Vagina (tissue), 2 donors: ENCODE data around the gene SLC48A1. TPM values are rescaled to one million over a fixed set of nuclear protein-coding genes. Genes with fewer than 3 reads are reported as not detected.

Experiments
- DNase-seq, 2 donors: peaks; one replicate each; pipeline ENCODE4 v3.0.0-alpha.2; 2017; ENCODE audit errors: extremely low spot score in 2 of 2
- H3K27ac ChIP-seq: fragments of 200-600 bp; sonication (generic); one replicate; pipeline ENCODE4 v1.5.1; 2019
- H3K27me3 ChIP-seq: fragments of 200-600 bp; sonication (generic); one replicate; pipeline ENCODE4 v1.5.1; 2019
- H3K36me3 ChIP-seq, 2 donors: fragments of 200-600 bp; sonication (generic); one replicate each; pipeline ENCODE4 v1.5.1; 2017 to 2019
- H3K4me1 ChIP-seq: fragments of 200-600 bp; sonication (generic); one replicate; pipeline ENCODE4 v1.5.1; 2019
- H3K4me3 ChIP-seq, 2 donors: fragments of 200-600 bp; sonication (generic); 1 replicate in 1 of 2; 2 replicates in 1 of 2; pipeline ENCODE4 v1.5.1; 2016 to 2019
- H3K9me3 ChIP-seq: fragments of 200-600 bp; sonication (generic); one replicate; pipeline ENCODE4 v1.5.1; 2019
- POLR2A ChIP-seq, 2 donors: fragments of 450-650 bp; IDR thresholded peaks; one replicate each; pipeline ENCODE4 v1.6.1; 2017; ENCODE audit warnings: antibody characterized with exemption in 2 of 2, mild to moderate bottlenecking in 2 of 2, moderate library complexity in 2 of 2
- POLR2AphosphoS5 ChIP-seq, 2 donors: sonication (generic); formaldehyde crosslinking; IDR thresholded peaks; one replicate each; pipeline ENCODE4 v1.9.0; 2017; ENCODE audit warnings: antibody characterized with exemption in 2 of 2, mild to moderate bottlenecking in 2 of 2, low read depth in 1 of 2; ENCODE audit not compliant: insufficient read depth in 1 of 2
- intact Hi-C: fragments of 100-400 bp; cut with DNase I; formaldehyde crosslinking; loops from one replicate; pipeline ENCODE4 v1.15.1; 2023
- total RNA-seq: library from RNA; depleted of rRNA; stranded (reverse); fragments of >200 nt; gene quantifications from one replicate; pipeline ENCODE4 v1.2.3, GENCODE V29; 2016
- TF ChIP-seq, protein P1 (sequence below), 3 experiments: fragments of 450-650 bp in 2 of 3; fragments of 200-600 bp in 1 of 3; sonication (generic) in 1 of 3; IDR thresholded peaks; one replicate each; pipeline ENCODE4 v1.5.1; 2017 to 2019; ENCODE audit warnings: antibody characterized with exemption in 3 of 3, mild to moderate bottlenecking in 2 of 3, moderate library complexity in 2 of 3

The SLC48A1 gene
- total RNA-seq, 1 donor from 2014 or later: 20.9 TPM

DNA sequence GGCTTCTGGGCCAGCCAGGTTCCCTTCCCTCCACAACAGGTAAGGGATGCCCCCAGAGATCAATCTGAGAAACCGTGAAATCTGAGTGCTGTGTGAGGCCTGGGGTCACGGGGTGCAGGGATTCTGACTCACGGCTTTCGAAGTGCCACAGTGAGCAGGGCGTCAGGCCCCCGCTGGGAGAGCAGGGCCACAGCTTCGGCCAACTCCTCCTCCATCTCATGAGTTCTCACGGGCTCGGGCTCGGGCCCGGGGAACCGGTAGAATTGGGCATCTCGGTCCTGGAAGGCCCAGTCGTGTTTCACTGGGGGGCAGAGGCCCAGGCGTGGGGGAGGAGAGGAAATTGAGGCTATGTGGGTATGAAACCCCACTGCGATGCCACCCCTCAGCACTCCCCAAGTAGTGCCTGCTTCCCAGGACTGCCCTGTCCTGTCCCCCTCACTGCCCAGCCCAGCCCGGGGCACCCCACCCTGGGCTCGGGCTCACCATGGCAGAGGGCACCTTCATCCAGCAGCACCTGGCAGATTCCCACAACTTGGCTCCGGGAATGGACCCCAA lies 22.0 kb upstream of the SLC48A1 start:
- no peaks in the 10 kb centered on the region for H3K27me3 ChIP-seq
- peak overlapping the region; percentile 66 for H3K27ac ChIP-seq
- H3K9me3 ChIP-seq: no peaks in the 10 kb centered on the region
- H3K4me3 ChIP-seq: no peak overlapping the region
- H3K36me3 ChIP-seq: peaks cover 0 to 8% of the 10 kb centered on the region in 2 donors
- TF ChIP-seq, protein P1, sequence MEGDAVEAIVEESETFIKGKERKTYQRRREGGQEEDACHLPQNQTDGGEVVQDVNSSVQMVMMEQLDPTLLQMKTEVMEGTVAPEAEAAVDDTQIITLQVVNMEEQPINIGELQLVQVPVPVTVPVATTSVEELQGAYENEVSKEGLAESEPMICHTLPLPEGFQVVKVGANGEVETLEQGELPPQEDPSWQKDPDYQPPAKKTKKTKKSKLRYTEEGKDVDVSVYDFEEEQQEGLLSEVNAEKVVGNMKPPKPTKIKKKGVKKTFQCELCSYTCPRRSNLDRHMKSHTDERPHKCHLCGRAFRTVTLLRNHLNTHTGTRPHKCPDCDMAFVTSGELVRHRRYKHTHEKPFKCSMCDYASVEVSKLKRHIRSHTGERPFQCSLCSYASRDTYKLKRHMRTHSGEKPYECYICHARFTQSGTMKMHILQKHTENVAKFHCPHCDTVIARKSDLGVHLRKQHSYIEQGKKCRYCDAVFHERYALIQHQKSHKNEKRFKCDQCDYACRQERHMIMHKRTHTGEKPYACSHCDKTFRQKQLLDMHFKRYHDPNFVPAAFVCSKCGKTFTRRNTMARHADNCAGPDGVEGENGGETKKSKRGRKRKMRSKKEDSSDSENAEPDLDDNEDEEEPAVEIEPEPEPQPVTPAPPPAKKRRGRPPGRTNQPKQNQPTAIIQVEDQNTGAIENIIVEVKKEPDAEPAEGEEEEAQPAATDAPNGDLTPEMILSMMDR (IDR thresholded peaks at IDR 0.05): no peak
- TF ChIP-seq POLR2AphosphoS5 (IDR thresholded peaks at IDR 0.05; ENCODE audit: insufficient read depth in 1 of 2, low read depth in 1 of 2): no peak
- TF ChIP-seq POLR2A (IDR thresholded peaks at IDR 0.05): no peak
- no peak for DNase-seq
- H3K4me1 ChIP-seq: peaks cover 49% of the 10 kb centered on the region
- intact Hi-C loops: no loop called here

DNA sequence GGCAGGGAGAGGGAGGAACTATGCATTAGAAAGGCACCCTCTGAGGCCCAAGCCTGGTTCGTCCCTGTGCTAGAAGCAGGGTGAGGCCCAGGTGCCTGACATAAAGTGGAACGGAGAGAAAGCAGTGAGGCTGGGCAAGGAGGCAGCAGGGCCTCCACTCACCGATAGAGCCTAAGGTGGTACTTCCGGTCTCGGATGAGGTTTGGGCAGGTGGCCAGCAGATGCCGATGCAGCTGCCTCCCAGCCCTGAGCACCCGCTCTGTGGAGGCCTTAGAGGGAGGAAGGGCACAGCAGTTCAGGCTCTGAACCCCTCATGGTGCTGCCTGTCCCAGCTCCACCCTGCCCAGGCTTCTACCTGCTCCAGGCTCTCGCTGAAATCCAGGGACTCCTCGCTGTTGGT lies 21.5 kb upstream of the SLC48A1 start:
- DNase-seq: no peak
- Histone ChIP-seq H3K27ac (peak overlapping the region; percentile 66), H3K27me3 (no peaks in the 10 kb centered on the region), H3K9me3 (no peaks in the 10 kb centered on the region), H3K36me3 (peaks cover 0 to 8% of the 10 kb centered on the region in 2 donors), H3K4me3 (no peak overlapping the region), H3K4me1 (peaks cover 53% of the 10 kb centered on the region)
- TF ChIP-seq, protein P1 (IDR thresholded peaks at IDR 0.05): no peak
- TF ChIP-seq POLR2A (IDR thresholded peaks at IDR 0.05): no peak
- intact Hi-C loops: no loop called here

DNA sequence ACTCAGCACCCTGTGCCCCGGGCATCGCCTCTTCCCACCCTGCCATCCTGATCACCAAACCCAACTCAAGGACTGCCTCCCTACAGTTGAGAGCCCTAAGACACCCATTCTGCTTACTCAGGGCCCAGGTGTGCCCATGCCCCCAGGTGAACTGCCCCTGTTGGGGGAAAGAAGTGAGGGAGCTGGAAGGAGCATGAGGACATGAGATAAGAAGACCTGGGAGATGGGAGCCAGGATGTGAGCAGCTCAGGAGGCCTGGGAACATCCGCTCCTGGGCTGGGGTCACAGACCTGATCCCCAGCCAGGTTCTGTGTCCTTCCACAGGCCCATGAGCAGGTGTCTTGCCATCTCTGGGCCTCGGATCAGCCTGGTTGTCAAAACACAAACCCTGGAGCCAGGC lies 20.9 kb upstream of the SLC48A1 start:
- H3K27me3 ChIP-seq: no peaks in the 10 kb centered on the region
- peaks cover 55% of the 10 kb centered on the region for H3K4me1 ChIP-seq
- H3K4me3 ChIP-seq: no peak overlapping the region
- no peaks in the 10 kb centered on the region for H3K9me3 ChIP-seq
- peak overlapping the region; percentile 66 for H3K27ac ChIP-seq
- intact Hi-C loops: no loop called here
- H3K36me3 ChIP-seq: peaks cover 0 to 8% of the 10 kb centered on the region in 2 donors
- TF ChIP-seq, protein P1 (IDR thresholded peaks at IDR 0.05): no peak
- TF ChIP-seq POLR2AphosphoS5 (IDR thresholded peaks at IDR 0.05; ENCODE audit: insufficient read depth in 1 of 2, low read depth in 1 of 2): no peak
- no peak for TF ChIP-seq POLR2A (IDR thresholded peaks at IDR 0.05)
- no peak for DNase-seq

DNA sequence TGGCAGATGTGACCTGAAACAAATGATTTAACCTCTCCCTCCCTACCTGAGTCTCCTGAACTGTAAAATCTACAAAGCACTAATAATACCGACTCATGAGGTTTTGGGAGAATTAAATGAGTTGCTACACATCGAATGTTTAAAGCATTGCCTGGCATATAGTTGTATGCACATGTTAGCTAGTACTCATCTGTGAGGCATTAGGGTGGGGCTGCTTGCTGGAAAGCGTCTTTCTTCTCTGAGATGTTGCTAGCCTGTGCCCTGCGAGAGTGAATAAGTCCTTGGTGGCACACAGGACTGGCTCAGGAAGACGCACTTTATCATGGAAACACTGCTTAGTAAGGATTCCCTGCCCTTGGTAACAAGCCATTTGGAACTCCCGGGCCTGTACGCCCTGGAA lies 20.5 kb upstream of the SLC48A1 start:
- intact Hi-C loops: no loop called here
- Histone ChIP-seq H3K4me1 (peaks cover 59% of the 10 kb centered on the region), H3K9me3 (no peaks in the 10 kb centered on the region), H3K36me3 (peaks cover 0 to 8% of the 10 kb centered on the region in 2 donors), H3K4me3 (no peak overlapping the region), H3K27ac (peak overlapping the region; percentile 66), H3K27me3 (no peaks in the 10 kb centered on the region)
- no peak for DNase-seq
- TF ChIP-seq, protein P1 (IDR thresholded peaks at IDR 0.05): no peak
- peak in 1 of 2 donors; percentile 59 for TF ChIP-seq POLR2AphosphoS5 (IDR thresholded peaks at IDR 0.05; ENCODE audit: insufficient read depth in 1 of 2, low read depth in 1 of 2)

DNA sequence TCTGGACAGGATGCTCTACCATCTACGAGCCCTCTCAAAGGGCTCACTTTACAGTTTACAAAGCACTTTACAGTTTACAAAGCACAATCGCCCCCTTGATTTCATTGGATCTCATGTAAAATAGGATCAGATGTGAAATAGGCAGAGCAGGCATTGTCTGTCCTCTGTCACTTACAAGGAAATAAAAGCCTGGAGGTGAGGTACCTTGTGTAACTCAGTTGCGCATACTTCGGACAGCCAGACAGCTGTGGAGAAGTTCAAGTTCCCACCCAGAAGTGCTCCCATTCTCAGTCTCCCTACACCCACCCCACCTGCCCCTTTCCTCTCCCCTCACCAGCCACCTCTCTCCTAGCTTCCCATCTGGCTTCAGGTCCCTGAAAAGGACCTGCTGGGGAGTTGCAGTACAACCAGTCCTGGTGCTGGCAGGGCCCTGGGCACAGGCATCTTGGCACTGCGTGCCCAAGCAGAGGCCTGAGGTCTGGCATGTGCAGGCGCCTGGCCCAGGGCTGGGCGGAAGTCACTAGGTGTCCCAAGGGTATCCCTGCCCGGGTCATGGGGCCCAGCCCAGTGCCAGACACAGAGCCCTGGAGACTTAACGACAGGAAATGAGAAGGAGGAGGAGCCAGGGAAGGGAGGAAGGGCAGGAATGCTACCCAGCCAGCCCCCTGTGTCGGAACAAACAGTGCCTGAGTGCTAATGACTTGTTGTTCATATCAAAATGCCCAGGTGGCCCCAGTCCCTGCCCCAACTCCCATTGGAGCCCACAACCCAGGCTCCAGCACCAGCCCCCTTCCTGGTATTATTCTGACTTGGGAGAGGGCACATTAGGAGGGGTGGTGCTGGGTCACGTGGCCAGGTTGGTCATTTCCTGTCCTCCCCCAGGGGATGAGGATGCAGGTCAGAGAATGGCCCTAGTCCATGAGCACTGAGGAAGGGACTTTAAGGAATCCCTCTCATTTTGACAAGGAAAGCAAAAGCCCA lies 19.7 kb upstream of the SLC48A1 start:
- Histone ChIP-seq H3K36me3 (peaks cover 0 to 8% of the 10 kb centered on the region in 2 donors), H3K4me3 (no peak overlapping the region), H3K4me1 (peaks cover 67% of the 10 kb centered on the region), H3K9me3 (no peaks in the 10 kb centered on the region), H3K27ac (peak overlapping the region; percentile 66), H3K27me3 (no peaks in the 10 kb centered on the region)
- intact Hi-C loops: no loop called here
- TF ChIP-seq POLR2AphosphoS5 (IDR thresholded peaks at IDR 0.05; ENCODE audit: insufficient read depth in 1 of 2, low read depth in 1 of 2) (peak; percentile 63 to 70), POLR2A (IDR thresholded peaks at IDR 0.05) (no peak)
- TF ChIP-seq, protein P1 (IDR thresholded peaks at IDR 0.05): no peak
- DNase-seq: no peak
